HG03432 (cell line): ENCODE data around the gene ABHD5.

Experiments used
- ATAC-seq: cut with Tn5 transposase; IDR thresholded peaks from one replicate; pipeline ENCODE4 v1.9.1; 2021; ENCODE audit warnings: mild to moderate bottlenecking, moderate library complexity; ENCODE audit not compliant: unreplicated experiment

The ABHD5 gene

GRCh38 chr3:43753741-43754715, 63.3 kb downstream of the ABHD5 start:
- no peak for ATAC-seq

- no peak for ATAC-seq
Measured at GRCh38 chr3:43755516-43756200, 64.9 kb downstream of the ABHD5 start.

DNA sequence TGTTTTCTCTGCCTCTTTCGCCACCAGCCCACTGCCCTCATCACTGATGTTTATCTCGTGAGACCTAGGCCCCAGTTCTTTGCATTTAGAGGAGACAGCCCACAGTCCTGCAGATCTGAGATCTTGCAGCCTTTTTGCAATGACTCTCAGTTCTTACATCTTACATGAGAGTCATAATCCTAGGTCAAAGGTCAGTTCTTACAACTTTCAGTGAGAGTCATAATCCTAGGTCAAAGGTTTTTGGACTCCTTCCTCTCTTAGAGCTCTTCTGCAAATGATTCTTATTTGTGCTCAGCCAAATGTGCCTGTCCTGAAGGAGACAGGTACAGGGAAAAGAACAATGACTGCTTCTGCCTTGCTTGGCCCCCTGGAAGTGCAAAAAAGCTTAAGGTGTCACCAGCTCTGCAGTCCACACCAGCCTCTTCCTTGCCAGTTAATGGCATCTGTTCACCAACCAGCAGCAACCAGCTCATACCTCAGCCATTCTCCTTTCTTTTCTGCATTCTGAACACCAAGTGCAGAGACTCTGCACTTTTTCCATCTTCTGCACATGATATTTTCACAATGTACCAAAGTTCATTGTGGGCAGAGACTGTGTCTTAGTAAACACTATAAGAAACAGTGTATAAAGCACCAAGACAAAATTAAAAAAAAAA, 67.1 kb downstream of the ABHD5 start:
- ATAC-seq: no peak

- ATAC-seq: no peak
Measured at GRCh38 chr3:43758592-43759225, 68.0 kb downstream of the ABHD5 start.

DNA sequence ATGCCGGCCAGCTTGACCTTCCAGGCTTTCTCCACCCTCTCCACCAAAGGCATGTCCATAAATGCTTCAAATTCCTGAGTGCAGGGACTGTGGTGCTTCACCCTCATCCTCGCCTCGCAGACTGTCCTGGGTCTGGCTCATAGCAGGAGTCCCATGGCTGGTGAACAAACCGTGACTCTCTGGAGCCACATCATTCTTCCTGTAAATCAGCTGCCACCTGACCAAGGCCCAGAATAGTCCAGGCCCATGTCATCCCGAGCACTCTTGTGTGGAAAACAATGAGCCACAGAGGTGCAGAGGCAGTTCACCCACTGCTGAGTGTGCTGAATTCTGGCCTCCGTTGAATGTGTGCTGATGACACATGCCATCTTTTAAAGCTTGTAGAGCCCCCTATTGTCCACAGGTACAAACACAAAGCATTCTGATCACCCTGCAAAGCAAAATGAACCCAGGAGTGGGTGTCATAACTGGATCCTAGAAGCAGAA, 68.6 kb downstream of the ABHD5 start:
- ATAC-seq: no peak

DNA sequence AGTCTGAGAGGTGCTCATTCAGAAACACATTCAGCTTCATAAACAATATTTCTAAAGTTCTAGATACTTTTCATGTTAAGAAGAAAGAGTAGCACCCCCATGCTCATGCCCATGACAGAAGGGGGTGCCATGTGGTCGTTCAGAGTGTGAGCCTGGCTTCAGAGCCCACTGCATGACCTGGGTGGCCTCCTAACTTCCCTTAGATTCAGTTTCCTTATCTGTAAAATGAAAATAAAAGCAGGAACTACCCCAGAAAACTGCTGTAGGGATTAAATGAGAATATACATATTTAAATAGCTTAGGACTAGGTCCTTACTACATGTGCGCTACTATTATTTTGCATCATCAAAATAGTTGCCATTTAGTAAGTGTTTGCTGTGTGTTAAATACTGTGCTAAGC, 69.2 kb downstream of the ABHD5 start:
- no peak for ATAC-seq

GRCh38 chr3:43760938-43761337, 70.2 kb downstream of the ABHD5 start:
- no peak for ATAC-seq

DNA sequence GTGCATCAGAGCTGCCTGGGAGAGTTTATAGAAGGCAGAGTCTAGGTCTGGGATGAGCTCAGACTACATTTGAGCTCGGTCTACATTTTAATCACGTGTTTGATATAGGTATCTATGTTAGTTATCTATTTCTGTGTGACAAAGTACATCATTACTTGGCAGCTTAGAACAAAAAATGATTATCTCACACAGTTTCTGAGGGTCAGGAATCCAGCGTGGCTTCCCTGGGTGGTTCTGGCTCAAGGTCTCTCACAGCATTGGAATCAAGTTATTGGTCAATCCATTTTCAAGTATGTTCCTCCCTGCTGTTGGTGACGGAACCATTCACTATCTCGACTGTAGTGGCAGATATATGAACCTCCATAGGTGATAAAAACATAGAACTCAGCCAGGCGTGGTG, 71.7 kb downstream of the ABHD5 start:
- no peak for ATAC-seq

DNA sequence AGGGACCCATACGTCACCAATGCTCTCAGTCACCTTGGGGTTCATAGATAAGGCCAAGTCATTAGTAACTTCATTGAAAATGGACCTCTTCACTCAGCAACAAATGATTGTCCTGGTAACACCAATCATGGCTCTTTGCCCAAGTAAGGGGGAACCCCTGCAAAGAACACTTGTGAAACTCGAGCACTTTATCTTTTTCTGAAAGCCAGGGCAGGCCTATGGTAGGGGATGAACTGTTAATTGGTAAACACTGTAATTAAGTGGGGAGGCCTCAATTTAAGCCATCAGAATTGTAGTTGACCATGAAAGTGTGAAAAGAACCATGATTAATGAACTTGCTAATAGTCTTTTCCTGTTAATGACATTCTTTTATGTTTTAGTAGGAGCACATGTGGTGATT, 73.3 kb downstream of the ABHD5 start:
- no peak for ATAC-seq

DNA sequence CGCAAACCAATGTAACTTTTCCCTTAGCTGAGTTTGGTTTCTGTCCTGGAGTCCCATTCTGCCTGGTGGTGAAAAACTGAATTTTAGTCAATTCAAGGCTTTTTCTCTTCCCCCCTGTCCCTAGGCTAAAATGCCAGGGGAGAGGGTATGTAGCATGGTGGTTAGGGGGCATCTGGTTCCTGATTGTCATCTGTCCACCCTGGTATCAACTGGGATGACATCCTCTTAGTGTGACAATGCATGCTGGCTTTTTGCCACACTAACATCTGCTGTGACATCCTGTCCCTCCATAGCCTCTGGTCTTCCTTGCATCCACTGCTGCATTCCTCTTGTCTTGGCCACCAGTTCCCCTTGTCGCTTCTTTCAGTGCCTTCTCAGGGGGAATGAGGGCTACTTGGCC, 73.7 kb downstream of the ABHD5 start:
- ATAC-seq: no peak

- ATAC-seq: no peak
Measured at GRCh38 chr3:43765521-43765971, 74.8 kb downstream of the ABHD5 start.

GRCh38 chr3:43766672-43767465, 76.1 kb downstream of the ABHD5 start:
- no peak for ATAC-seq

DNA sequence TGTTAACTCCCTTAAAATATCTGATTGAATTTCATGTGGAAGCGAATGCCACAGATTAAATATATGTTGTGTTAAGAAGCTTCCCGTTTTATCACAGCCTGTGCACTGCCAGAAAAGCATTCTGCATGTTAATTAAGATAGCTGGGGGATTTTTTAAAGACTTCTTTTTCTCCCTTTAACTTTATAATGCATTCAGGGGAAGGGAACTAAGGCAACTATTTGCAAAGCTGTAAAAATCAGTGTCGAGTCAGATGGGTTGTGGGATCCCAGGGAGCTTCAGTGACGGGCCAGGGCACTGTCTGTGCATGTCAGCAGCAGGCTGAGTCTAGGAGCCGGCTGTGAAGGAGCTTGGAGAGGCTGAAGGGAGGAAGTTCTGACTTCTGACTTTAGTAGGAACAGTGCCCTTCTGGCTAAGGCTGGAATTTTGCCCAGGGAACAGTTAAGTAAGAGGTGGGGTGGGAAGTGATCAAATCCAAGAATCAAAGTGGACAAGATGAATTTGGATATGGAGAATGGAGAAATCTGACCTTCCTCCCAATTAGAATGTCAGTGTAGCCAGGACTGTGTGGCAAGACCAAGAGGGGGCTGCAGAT, 77.7 kb downstream of the ABHD5 start:
- ATAC-seq: no peak

GRCh38 chr3:43769097-43769884, 78.6 kb downstream of the ABHD5 start:
- no peak for ATAC-seq

DNA sequence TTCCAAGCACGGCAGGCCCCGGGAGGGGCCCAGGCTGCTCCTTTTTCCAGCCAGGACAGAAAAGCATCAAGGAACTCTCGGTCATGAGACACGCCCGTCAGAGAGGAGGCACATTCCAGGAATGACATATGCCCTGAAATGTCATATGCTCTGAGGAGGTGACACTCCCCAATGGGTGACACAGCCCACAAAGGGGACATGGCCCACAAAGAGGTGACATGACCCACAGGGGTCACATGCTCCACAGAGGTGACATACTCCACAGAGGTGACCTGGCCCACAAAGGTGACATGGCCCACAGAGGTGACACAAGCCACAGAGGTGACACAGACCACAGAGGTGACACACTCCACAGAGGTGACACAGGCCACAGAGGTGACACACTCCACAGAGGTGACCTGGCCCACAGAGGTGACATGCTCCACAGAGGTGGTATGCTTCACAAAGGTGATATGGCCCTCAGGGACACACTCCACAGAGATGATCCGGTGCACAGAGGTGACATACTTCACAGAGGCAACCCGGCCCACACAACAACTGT, 79.2 kb downstream of the ABHD5 start:
- ATAC-seq: no peak

- ATAC-seq: no peak
Measured at GRCh38 chr3:43770426-43771103, 79.8 kb downstream of the ABHD5 start.

DNA sequence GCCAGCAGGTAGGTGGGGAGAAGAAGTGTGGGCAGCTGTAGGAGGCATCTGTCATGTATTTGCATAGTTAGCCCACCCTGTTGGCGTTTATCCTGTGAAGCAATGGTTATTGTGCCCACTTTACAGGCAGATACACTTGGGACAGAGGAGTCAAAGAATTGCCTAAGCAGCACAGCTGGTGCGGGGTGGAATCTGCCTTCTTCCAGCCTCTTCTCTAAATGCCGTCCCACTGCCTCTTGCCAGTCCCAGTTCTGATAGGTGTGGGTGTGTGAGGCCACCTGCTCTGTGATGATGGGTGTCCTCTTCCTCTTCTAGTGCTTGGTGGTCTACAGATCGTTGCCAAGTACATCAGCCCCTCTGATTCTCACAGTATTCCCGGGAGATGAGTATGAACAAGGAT, 80.9 kb downstream of the ABHD5 start:
- no peak for ATAC-seq
